GM19468 (cell line): ENCODE measurements around the gene DTX2.
"Not testable (repeated sequence)": the region's sequence is repeated elsewhere in the genome, so short reads cannot be mapped to it uniquely, and the experiment has no call there.

Experiments
- ATAC-seq: cut with Tn5 transposase; IDR thresholded peaks from one replicate; pipeline ENCODE4 v1.9.1; 2021; ENCODE audit warnings: mild to moderate bottlenecking, moderate library complexity, moderate number of reproducible peaks; ENCODE audit not compliant: unreplicated experiment; ENCODE audit errors: extremely low read depth

Gene DTX2

GRCh38 chr7:76442664-76443446 lies 18.7 kb upstream of the DTX2 start:
- not testable (repeated sequence) for ATAC-seq

DNA sequence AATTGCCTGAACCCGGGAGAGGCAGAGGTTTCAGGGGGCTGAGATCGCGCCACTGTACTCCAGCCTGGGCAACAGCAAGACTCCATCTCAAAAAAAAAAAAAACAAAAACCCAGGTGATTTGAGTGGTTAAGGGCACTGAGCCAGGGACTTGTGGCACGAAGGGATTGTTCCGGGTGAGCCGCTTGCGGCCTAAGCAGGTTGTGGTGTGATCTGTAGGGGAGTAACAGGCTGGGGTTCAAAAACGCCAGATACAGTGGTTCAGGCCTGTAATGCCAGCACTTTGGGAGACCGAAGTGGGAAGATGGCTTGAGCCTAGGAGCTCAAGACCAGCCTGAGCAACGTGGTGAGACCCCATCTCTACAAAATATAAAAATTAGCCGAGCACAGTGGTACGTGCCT lies 17.7 kb upstream of the DTX2 start:
- ATAC-seq = not testable (repeated sequence)

DNA sequence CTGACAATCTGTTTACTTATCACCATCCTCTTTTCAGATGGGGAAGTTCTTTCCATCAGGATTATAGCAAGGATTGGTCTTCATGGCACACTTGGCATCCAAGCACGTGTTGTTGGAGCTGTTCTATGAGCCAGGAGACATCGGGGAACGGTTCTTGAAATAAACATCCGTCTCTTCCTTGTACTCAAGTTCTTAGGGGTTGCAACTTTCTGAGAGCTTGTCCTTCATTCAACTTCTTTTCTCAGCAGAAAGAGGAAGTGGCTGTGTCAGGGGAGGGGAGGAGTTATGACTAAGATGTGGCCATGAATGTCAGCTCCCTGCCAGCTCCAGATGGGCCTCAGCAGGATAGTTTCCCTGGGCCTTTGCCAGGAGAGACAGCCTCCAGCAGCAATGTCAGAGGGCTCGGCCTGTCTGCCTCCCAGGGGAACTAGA lies 15.9 kb upstream of the DTX2 start:
- peak; percentile 70 for ATAC-seq

GRCh38 chr7:76457017-76457416 lies 4.5 kb upstream of the DTX2 start:
- not testable (repeated sequence) for ATAC-seq

- ATAC-seq = not testable (repeated sequence)
Measured at GRCh38 chr7:76458504-76458903, 3.0 kb upstream of the DTX2 start.

GRCh38 chr7:76460767-76461166 lies 742 bp upstream of the DTX2 start:
- not testable (repeated sequence) for ATAC-seq

GRCh38 chr7:76462271-76462882 lies 868 bp downstream of the DTX2 start:
- ATAC-seq = not testable (repeated sequence)

DNA sequence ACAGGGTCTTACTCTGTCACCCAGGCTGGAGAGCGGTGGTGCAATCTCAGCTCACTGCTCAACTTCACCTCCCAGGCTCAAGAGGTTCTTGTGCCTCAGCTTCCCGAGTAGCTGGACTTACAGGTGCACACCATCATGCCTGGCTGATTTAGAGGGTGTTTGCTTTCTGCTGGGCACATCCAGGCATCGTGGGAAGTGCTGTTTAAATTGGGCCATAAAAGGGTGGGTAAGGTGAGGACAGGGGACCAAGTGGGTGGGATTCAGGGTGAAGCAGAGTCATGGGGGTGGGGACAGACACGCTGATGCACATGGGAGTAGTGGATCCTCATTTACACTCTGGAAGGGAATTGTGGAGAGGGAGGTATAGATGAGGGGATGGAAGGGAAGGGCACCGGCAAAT lies 3.5 kb downstream of the DTX2 start:
- ATAC-seq = not testable (repeated sequence)

DNA sequence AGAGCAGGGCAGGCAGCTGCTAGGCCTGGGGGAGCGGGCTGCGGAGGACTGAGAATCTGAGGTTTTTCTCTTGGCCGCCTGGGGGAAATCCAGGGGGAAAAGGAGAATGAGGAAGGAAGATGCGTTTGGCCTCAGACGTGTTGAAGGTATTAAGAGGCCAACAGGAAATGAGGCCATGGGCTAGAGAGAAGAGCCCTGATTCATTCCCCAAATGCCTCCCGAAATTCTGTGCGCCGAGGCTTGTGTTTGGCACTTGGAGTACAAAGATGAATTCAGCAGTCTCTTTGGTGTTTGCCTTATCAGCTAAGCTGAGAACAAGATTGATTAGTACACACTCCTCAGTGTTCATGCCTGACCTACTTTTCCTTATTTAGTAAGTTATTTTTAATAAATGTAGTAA lies 4.4 kb downstream of the DTX2 start:
- not testable (repeated sequence) for ATAC-seq

DNA sequence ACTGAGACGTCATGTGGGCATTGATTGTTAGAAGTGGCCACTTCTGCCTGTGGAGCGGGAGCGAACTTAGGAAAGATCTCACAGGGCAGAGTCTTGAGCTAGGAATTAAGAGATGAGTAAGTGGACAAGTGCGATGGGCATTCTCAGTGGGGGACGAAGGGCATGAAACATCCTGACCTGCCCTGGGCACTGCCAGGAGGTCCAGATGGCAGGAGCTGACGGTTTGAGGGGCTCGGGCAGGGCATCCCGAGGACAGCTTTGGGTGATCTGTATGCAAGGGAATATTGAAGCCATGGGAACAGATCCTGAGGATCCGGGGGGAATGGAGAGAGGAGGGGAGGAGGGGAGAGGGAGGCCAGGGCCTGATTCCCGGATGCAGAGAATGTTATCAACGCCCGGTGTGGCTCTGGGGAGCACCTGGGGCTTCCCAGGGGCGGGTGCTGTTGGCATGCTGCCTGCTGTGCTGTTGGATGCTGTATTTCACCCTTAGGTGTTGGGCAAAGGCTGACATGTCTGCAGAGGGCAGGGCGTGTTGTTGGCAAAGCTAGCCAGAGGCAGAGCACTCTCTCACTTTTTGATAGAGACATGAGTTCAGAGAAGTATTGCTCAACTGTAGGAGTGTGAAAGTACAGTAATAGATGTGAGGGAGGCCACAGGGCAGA lies 6.4 kb downstream of the DTX2 start:
- not testable (repeated sequence) for ATAC-seq

GRCh38 chr7:76471556-76472221 lies 10.2 kb downstream of the DTX2 start:
- not testable (repeated sequence) for ATAC-seq

- not testable (repeated sequence) for ATAC-seq
Measured at GRCh38 chr7:76473097-76473496, 11.6 kb downstream of the DTX2 start.

- not testable (repeated sequence) for ATAC-seq
Measured at GRCh38 chr7:76476280-76476679, 14.8 kb downstream of the DTX2 start.

DNA sequence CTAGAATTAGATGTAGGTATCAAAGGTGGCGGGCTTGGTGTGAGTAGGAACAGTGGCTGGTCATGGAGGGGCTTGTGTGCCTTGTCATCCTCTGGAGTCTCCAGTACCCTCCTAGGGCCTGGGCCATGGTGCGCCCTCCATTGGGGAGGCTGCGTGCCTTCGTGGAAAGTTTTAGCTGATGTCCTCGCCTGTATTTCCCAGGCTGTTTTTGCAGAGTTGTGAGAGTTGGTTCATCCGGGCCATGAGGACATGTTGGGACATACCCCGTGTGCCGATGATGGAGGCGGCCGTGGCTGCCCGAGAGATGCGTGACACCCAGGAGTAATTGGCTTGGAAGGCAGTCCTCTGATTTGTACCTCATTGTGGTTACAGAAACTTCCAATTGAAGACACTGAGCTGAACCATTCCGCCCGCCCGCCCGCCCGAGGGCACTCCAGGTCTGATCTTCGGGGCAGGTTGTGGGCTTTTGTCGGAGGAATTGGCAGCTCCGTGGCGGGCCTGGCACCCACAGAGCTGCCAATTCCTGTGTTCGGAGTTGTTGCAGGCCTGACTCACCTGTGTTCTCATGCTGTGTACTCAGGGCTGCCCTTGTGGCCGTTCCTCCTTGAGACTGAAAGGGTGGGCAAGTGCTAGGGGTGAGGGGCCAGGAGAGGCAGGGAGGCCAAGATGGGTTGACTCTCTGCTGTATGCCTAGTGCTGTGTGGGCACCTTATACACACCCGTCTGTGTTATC lies 15.4 kb downstream of the DTX2 start:
- ATAC-seq = not testable (repeated sequence)

DNA sequence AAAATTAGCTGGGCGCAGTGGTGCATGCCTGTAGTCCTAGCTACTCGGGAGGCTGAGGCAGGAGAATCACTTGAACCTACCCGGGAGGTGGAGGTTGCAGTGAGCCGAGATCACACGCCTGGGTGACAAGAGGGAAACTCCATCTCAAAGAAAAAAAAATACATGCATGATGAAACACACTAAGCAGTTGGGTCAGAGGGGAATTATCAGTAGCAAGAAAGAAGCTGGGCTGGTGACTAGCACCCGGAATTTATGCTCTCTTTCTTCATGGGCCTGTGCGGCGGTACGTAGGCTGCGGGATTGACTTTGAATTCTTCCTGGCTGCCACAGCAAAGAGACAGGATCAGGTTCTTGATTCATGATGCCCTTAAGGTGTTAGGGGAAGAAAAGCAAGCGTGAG lies 18.1 kb downstream of the DTX2 start:
- ATAC-seq = not testable (repeated sequence)

DNA sequence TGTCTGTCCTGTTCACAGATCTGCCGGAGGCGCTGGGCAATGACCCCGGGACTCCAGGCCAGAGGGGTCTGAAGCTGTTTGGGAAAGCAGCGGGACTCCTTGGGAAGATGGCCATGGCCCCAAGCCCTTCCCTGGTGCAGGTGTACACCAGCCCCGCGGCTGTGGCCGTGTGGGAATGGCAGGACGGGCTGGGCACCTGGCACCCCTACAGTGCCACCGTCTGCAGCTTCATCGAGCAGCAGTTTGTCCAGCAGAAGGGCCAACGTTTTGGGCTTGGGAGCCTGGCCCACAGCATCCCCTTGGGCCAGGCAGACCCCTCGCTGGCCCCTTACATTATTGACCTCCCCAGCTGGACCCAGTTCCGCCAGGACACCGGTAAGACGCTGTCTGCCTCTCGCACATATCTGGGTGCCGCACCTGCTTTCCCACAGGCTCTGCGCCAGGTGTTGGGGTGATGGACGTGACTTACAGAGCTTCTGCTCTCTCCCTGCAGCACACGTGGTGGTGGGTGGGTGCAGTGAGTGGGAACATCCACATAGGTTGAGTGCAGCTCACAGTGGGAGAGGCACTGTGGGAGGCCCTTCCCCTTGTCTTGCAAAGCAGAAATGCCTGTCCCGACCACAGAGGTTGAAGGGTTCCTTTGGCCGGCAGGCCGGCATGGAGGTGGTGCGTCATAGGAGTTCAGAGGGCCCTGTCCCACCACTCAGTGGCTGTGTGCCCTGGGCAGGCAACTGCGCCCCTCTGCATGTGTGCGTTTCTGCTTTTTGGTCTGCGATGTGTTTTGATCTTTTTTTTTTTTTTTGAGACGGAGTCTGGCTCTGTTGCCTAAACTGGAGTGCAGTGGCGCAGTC lies 19.1 kb downstream of the DTX2 start:
- ATAC-seq = not testable (repeated sequence)

DNA sequence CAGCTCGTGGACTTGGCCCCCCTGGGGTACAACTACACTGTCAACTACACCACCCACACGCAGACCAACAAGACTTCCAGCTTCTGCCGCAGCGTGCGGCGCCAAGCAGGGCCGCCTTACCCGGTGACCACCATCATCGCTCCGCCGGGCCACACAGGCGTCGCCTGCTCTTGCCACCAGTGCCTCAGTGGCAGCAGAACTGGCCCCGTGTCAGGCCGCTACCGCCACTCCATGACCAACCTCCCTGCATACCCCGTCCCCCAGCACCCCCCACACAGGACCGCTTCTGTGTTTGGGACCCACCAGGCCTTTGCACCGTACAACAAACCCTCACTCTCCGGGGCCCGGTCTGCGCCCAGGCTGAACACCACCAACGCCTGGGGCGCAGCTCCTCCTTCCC lies 21.2 kb downstream of the DTX2 start:
- not testable (repeated sequence) for ATAC-seq

- not testable (repeated sequence) for ATAC-seq
Measured at GRCh38 chr7:76483081-76483480, 21.6 kb downstream of the DTX2 start.

- ATAC-seq = not testable (repeated sequence)
Measured at GRCh38 chr7:76484456-76484855, 22.9 kb downstream of the DTX2 start.
